Measurements from ENCODE around the gene PLAAT2. TPM values are rescaled to one million over a fixed set of nuclear protein-coding genes. Genes with fewer than 3 reads are reported as not detected.
A peak's percentile ranks its signal among the peaks of the same experiment; 100 is the strongest.

Gene PLAAT2
- total RNA-seq, 6 donors from 2014 or later: 1.9 to 10.5 (median 5.5) TPM

DNA sequence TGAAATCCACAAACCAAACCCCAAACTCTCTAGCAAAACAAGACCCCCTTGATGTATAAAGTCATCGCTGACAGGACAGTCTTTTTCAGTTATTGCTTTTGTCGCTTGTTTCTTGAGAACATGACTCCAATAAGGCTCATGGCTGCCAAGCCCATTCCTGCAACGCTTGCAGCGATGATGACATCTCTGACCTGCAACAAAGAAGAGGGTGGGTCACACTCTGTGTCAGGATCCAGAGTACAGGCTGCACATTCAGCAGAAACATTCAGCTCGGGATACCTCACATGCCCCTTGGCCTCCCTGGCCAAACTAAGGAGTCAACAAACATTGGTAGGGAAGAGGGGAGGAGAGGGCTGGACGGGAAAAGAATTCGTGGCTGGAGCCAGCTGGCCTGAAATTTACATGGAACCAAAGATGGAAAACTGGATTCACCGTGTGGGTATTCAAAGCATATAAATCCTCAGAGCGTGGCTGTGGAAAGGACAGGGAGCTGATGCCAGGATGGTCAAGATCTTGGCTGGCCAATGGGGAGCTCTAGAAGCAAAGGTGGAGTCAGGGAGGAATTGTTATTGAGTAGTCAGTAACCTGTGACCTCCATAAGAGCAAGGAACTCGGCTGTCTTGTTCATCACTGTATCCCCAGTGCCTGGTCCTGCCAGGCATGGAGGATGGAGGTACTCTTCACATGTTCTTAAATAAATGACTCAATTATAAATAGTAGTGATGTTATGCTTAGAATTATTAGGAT is 11.8 kb upstream of the PLAAT2 start:
- Histone ChIP-seq H3K27ac (peak overlapping the region; percentile 69 to 86 (median 78)), H3K27me3 (no peaks in the 10 kb centered on the region), H3K36me3 (peaks cover 0 to 3% (median 1%) of the 10 kb centered on the region in 4 donors), H3K9me3 (peaks cover 0 to 3% (median 1%) of the 10 kb centered on the region in 4 donors), H3K4me1 (peaks cover 18 to 24% (median 20%) of the 10 kb centered on the region in 4 donors), H3K4me3 (peak overlapping the region in 3 of 4 donors; percentile 10 to 32 (median 28))
- TF ChIP-seq, protein P1, sequence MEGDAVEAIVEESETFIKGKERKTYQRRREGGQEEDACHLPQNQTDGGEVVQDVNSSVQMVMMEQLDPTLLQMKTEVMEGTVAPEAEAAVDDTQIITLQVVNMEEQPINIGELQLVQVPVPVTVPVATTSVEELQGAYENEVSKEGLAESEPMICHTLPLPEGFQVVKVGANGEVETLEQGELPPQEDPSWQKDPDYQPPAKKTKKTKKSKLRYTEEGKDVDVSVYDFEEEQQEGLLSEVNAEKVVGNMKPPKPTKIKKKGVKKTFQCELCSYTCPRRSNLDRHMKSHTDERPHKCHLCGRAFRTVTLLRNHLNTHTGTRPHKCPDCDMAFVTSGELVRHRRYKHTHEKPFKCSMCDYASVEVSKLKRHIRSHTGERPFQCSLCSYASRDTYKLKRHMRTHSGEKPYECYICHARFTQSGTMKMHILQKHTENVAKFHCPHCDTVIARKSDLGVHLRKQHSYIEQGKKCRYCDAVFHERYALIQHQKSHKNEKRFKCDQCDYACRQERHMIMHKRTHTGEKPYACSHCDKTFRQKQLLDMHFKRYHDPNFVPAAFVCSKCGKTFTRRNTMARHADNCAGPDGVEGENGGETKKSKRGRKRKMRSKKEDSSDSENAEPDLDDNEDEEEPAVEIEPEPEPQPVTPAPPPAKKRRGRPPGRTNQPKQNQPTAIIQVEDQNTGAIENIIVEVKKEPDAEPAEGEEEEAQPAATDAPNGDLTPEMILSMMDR (IDR thresholded peaks at IDR 0.05): no peak
- ATAC-seq (ENCODE audit: low FRiP score in 2 of 2): peak; percentile 57 to 78
- 68 to 72% methylated on average over 10 of the region's 10 CpGs for WGBS, 2 donors
- no peak for DNase-seq

DNA sequence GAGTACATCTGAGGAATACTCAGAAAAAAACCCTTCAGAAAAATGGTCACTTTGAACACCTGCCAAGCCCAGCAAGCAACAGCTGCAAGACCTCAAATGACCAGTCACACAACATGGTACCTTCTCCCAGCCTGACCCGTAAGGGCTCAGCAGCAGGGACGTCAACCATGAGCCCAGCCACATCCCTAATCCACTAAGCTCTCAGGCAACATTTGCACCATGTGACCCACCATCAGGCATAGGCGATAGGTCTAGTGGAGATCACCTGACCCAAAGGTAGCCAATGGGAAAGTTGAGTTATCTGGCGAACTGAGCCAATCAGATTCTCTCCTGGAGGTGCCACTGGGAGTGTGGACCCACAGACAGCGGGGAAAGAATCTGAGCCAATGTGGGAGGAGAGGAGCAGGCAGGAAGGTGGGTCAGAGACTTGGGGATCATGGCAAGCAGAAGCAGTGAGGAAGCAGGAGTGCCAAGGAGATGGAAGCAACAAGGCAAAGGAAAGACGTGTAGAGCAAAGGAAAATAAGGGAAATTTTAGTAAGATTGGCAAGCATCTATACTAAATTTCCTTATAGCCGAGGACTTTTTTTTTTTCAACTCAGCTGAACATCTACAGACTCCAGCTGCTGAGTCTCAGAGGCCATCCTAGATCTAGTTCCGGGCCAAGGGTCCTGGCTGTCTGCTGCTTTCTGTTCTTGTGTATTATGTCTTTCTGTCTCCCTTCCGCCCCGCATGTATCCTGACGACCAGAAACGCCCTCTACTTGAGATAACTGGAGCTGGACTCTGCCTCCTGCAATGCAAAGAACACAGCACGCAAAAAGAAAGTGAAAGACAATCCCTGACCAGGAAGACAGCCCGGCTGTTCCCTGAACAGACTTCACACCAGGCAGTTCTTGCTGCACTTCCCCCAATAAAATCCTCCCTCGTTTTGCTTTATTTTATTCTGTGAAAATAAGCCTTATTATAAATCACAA is 11.0 kb upstream of the PLAAT2 start:
- no peaks in the 10 kb centered on the region for H3K36me3 ChIP-seq
- peak overlapping the region in 3 of 4 donors; percentile 10 to 32 (median 28) for H3K4me3 ChIP-seq
- WGBS, 2 donors: 39 to 40% methylated on average over 15 of the region's 15 CpGs
- peak; percentile 76 to 89 for ATAC-seq (ENCODE audit: low FRiP score in 2 of 2)
- peak overlapping the region; percentile 69 to 86 (median 78) for H3K27ac ChIP-seq
- H3K9me3 ChIP-seq: no peaks in the 10 kb centered on the region
- no peaks in the 10 kb centered on the region for H3K27me3 ChIP-seq
- H3K4me1 ChIP-seq: peaks cover 18 to 24% (median 20%) of the 10 kb centered on the region in 4 donors
- TF ChIP-seq, protein P1 (IDR thresholded peaks at IDR 0.05): no peak
- TF ChIP-seq EP300 (IDR thresholded peaks at IDR 0.05): no peak
- peak in 1 of 4 donors; percentile 13 for TF ChIP-seq POLR2A (IDR thresholded peaks at IDR 0.05)
- TF ChIP-seq POLR2AphosphoS5 (IDR thresholded peaks at IDR 0.05): peak in 1 of 2 donors; percentile 24
- peak in 1 of 2 donors; percentile 71 for DNase-seq

- Histone ChIP-seq H3K9me3 (no peaks in the 10 kb centered on the region), H3K4me1 (peaks cover 25 to 32% (median 29%) of the 10 kb centered on the region in 4 donors), H3K4me3 (no peak overlapping the region), H3K27me3 (no peaks in the 10 kb centered on the region), H3K27ac (no peak overlapping the region), H3K36me3 (no peaks in the 10 kb centered on the region)
- no peak for ATAC-seq (ENCODE audit: low FRiP score in 2 of 2)
- WGBS, 2 donors: 39 to 66% methylated on average over 3 of the region's 3 CpGs
- DNase-seq: no peak
- no peak for TF ChIP-seq EP300 (IDR thresholded peaks at IDR 0.05)
- TF ChIP-seq, protein P1 (IDR thresholded peaks at IDR 0.05): no peak
- TF ChIP-seq POLR2AphosphoS5 (IDR thresholded peaks at IDR 0.05): no peak
- no peak for TF ChIP-seq POLR2A (IDR thresholded peaks at IDR 0.05)
Measured at GRCh38 chr11:63572026-63572688, 9.0 kb upstream of the PLAAT2 start.

GRCh38 chr11:63569570-63569969 is 6.4 kb upstream of the PLAAT2 start:
- WGBS, 2 donors: 88 to 94% methylated on average over 3 of the region's 3 CpGs

More at GRCh38 chr11:63569570-63569969, 6.4 kb upstream of the PLAAT2 start:
- H3K36me3 ChIP-seq: no peaks in the 10 kb centered on the region
- H3K9me3 ChIP-seq: no peaks in the 10 kb centered on the region
- ATAC-seq (ENCODE audit: low FRiP score in 2 of 2) (no peak), DNase-seq (no peak)
- TF ChIP-seq, protein P1 (IDR thresholded peaks at IDR 0.05): no peak
- TF ChIP-seq POLR2A (IDR thresholded peaks at IDR 0.05) (no peak), EP300 (IDR thresholded peaks at IDR 0.05) (no peak), POLR2AphosphoS5 (IDR thresholded peaks at IDR 0.05) (no peak)
- H3K27me3 ChIP-seq: no peaks in the 10 kb centered on the region
- H3K4me1 ChIP-seq: peaks cover 18 to 37% (median 26%) of the 10 kb centered on the region in 4 donors
- H3K4me3 ChIP-seq: no peak overlapping the region
- H3K27ac ChIP-seq: no peak overlapping the region

All from upper lobe of left lung (tissue), 6 donors.